GM23338 (cell line): ENCODE measurements around the gene GRIK4. TPM values are rescaled to one million over a fixed set of nuclear protein-coding genes. Genes with fewer than 3 reads are reported as not detected.

ENCODE experiments used
- ATAC-seq: fragments of 200-7000 bp; cut with Tn5 transposase; 3 replicates; pipeline ENCODE4 v1.9.1; 2020
- DNase-seq: peaks from one replicate; pipeline ENCODE4 v3.0.0-alpha.2; 2015; ENCODE audit warnings: low spot score
- H2AFZ ChIP-seq: fragments of 200-600 bp; sonication (generic); 2 replicates; pipeline ENCODE4 v1.8.0; 2016; ENCODE audit warnings: antibody characterized with exemption, mild to moderate bottlenecking, moderate library complexity
- H3F3A ChIP-seq: fragments of 200-600 bp; sonication (generic); replicated peaks from 2 replicates; pipeline ENCODE4 v1.8.0; 2017; ENCODE audit warnings: antibody characterized with exemption, mixed run types, low read depth
- H3K27ac ChIP-seq: fragments of 200-600 bp; sonication (generic); 2 replicates; pipeline ENCODE4 v1.6.1; 2016; ENCODE audit warnings: low read depth
- H3K27me3 ChIP-seq: fragments of 200-600 bp; sonication (generic); 2 replicates; pipeline ENCODE4 v1.8.0; 2016; ENCODE audit warnings: mild to moderate bottlenecking, mixed run types, moderate library complexity; ENCODE audit not compliant: insufficient read depth
- H3K36me3 ChIP-seq: fragments of 200-600 bp; sonication (generic); 2 replicates; pipeline ENCODE4 v1.8.0; 2016; ENCODE audit warnings: mild to moderate bottlenecking; ENCODE audit not compliant: insufficient read depth
- H3K4me1 ChIP-seq: fragments of 200-600 bp; sonication (generic); 2 replicates; pipeline ENCODE4 v1.8.0; 2016; ENCODE audit warnings: mild to moderate bottlenecking, moderate library complexity; ENCODE audit not compliant: insufficient read depth
- H3K4me2 ChIP-seq: fragments of 200-600 bp; sonication (generic); 2 replicates; pipeline ENCODE4 v1.7.1; 2017; ENCODE audit warnings: mixed run types
- H3K4me3 ChIP-seq: fragments of 200-600 bp; sonication (generic); 2 replicates; pipeline ENCODE4 v1.6.1; 2016; ENCODE audit warnings: mixed run types
- H3K79me2 ChIP-seq: fragments of 200-600 bp; sonication (generic); replicated peaks from 2 replicates; pipeline ENCODE4 v1.8.0; 2017; ENCODE audit warnings: mild to moderate bottlenecking; ENCODE audit not compliant: insufficient read depth
- H3K9me2 ChIP-seq: fragments of 200-600 bp; sonication (generic); 2 replicates; pipeline ENCODE4 v1.8.0; 2017; ENCODE audit not compliant: insufficient read depth
- H4K20me1 ChIP-seq: fragments of 200-600 bp; sonication (generic); replicated peaks from 2 replicates; pipeline ENCODE4 v1.8.0; 2017; ENCODE audit warnings: mild to moderate bottlenecking; ENCODE audit not compliant: insufficient read depth
- H3K27ac Mint-ChIP-seq: 2 replicates; pipeline ENCODE4 v1.8.0; 2020; ENCODE audit warnings: inconsistent platforms, mild to moderate bottlenecking, moderate library complexity, mixed read lengths
- H3K27me3 Mint-ChIP-seq: 3 replicates; pipeline ENCODE4 v1.8.0; 2022; ENCODE audit warnings: low read depth, mild to moderate bottlenecking, moderate library complexity, mixed read lengths, inconsistent platforms; ENCODE audit not compliant: insufficient read depth, poor library complexity
- H3K36me3 Mint-ChIP-seq: 3 replicates; pipeline ENCODE4 v1.8.0; 2021; ENCODE audit warnings: low read depth, mild to moderate bottlenecking, inconsistent platforms, moderate library complexity, mixed read lengths
- H3K4me1 Mint-ChIP-seq: 3 replicates; pipeline ENCODE4 v1.8.0; 2020; ENCODE audit warnings: mild to moderate bottlenecking, inconsistent platforms, mixed read lengths
- H3K4me3 Mint-ChIP-seq: 3 replicates; pipeline ENCODE4 v1.8.0; 2021; ENCODE audit warnings: moderate library complexity, mild to moderate bottlenecking, inconsistent platforms, mixed read lengths
- H3K9me3 Mint-ChIP-seq: 3 replicates; pipeline ENCODE4 v1.8.0; 2020; ENCODE audit warnings: moderate library complexity, mild to moderate bottlenecking, inconsistent platforms, mixed read lengths
- CREB1 ChIP-seq: fragments of 250-450 bp; sonication (Bioruptor Pico); IDR thresholded peaks from 2 replicates; pipeline ENCODE4 v1.5.0; 2020; ENCODE audit warnings: low read depth, mild to moderate bottlenecking, moderate library complexity
- CTCF ChIP-seq, 2 experiments: fragments of 200-600 bp in 1 of 2; sonication (generic) in 1 of 2; conservative IDR thresholded peaks; 2 replicates each; pipeline versions ENCODE4 v1.5.1 to v1.6.1; 2016 to 2017; ENCODE audit warnings: antibody characterized with exemption in 2 of 2, low read depth in 2 of 2, mild to moderate bottlenecking in 2 of 2, moderate library complexity in 1 of 2
- ETS1 ChIP-seq: IDR thresholded peaks from 2 replicates; pipeline ENCODE4 v1.6.1; 2016; ENCODE audit warnings: antibody characterized with exemption
- EZH2 ChIP-seq: fragments of 200-600 bp; sonication (generic); IDR thresholded peaks from one replicate; pipeline ENCODE4 v1.8.0; 2017; ENCODE audit warnings: antibody characterized with exemption, mild to moderate bottlenecking, low read depth; ENCODE audit not compliant: unreplicated experiment
- EZH2phosphoT487 ChIP-seq: fragments of 200-600 bp; sonication (generic); IDR thresholded peaks from one replicate; pipeline ENCODE4 v1.8.1; 2018; ENCODE audit warnings: antibody characterized with exemption; ENCODE audit not compliant: unreplicated experiment
- JUNB ChIP-seq: IDR thresholded peaks from one replicate; pipeline ENCODE4 v1.6.1; 2016; ENCODE audit warnings: antibody characterized with exemption; ENCODE audit not compliant: unreplicated experiment
- NANOG ChIP-seq: IDR thresholded peaks from 2 replicates; pipeline ENCODE4 v1.6.1; 2016; ENCODE audit warnings: antibody characterized with exemption, borderline replicate concordance
- POLR2AphosphoS5 ChIP-seq: IDR thresholded peaks from 2 replicates; pipeline ENCODE4 v1.6.1; 2016; ENCODE audit warnings: antibody characterized with exemption, low read depth
- REST ChIP-seq: IDR thresholded peaks from one replicate; pipeline ENCODE4 v1.6.1; 2018; ENCODE audit warnings: antibody characterized with exemption; ENCODE audit not compliant: unreplicated experiment
- STAT1 ChIP-seq: IDR thresholded peaks from one replicate; pipeline ENCODE4 v1.6.1; 2016; ENCODE audit warnings: antibody characterized with exemption; ENCODE audit not compliant: unreplicated experiment
- ZNF114 ChIP-seq: fragments of 250-450 bp; sonication (Bioruptor Pico); IDR thresholded peaks from 2 replicates; pipeline ENCODE4 v1.5.0; 2020; ENCODE audit warnings: mild to moderate bottlenecking, moderate library complexity
- ZNF331 ChIP-seq: fragments of 250-450 bp; sonication (Bioruptor Pico); IDR thresholded peaks from 2 replicates; pipeline ENCODE4 v1.5.0; 2020; ENCODE audit warnings: low read depth, mild to moderate bottlenecking, moderate library complexity
- polyA plus RNA-seq: library from polyadenylated mRNA; unstranded; fragments of >200 nt; fragmentation: Nextera tagmentation; extraction: Ambion mirVana; gene quantifications from 2 replicates; pipeline ENCODE4 v1.2.1, GENCODE V29; 2016
- total RNA-seq: library from RNA; depleted of rRNA; stranded (reverse); fragments of >200 nt; shearing (Covaris generic); gene quantifications from 2 replicates; pipeline ENCODE4 v1.2.3, GENCODE V29; 2014
- TF ChIP-seq, protein P1 (sequence below): fragments of 250-450 bp; sonication (Bioruptor Pico); IDR thresholded peaks from 2 replicates; pipeline ENCODE4 v1.5.0; 2020; ENCODE audit warnings: mild to moderate bottlenecking, moderate library complexity

GRIK4 gene
- total and polyA plus RNA-seq, 2 experiments from 2014 or later = 0.63 to 2.2 TPM

- Histone ChIP-seq H2AFZ (no peak overlapping the region), H3K27ac (no peak overlapping the region), H3K9me2 (no peaks in the 10 kb centered on the region), H3K27me3 (no peaks in the 10 kb centered on the region), H3K4me3 (no peak overlapping the region), H3K4me1 (peaks cover 33% of the 10 kb centered on the region), H3F3A (no peaks in the 10 kb centered on the region), H4K20me1 (no peaks in the 10 kb centered on the region), H3K36me3 (no peaks in the 10 kb centered on the region), H3K79me2 (no peaks in the 10 kb centered on the region), H3K4me2 (no peak overlapping the region)
- Mint-ChIP-seq H3K9me3 (no peaks in the 10 kb centered on the region), H3K4me3 (no peak overlapping the region), H3K27me3 (peaks cover 18% of the 10 kb centered on the region), H3K36me3 (no peaks in the 10 kb centered on the region), H3K4me1 (peaks cover 64% of the 10 kb centered on the region), H3K27ac (no peak overlapping the region)
- no peak for TF ChIP-seq EZH2
- TF ChIP-seq ZNF114 = no peak
- no peak for TF ChIP-seq REST
- TF ChIP-seq STAT1 = no peak
- TF ChIP-seq, protein P1, sequence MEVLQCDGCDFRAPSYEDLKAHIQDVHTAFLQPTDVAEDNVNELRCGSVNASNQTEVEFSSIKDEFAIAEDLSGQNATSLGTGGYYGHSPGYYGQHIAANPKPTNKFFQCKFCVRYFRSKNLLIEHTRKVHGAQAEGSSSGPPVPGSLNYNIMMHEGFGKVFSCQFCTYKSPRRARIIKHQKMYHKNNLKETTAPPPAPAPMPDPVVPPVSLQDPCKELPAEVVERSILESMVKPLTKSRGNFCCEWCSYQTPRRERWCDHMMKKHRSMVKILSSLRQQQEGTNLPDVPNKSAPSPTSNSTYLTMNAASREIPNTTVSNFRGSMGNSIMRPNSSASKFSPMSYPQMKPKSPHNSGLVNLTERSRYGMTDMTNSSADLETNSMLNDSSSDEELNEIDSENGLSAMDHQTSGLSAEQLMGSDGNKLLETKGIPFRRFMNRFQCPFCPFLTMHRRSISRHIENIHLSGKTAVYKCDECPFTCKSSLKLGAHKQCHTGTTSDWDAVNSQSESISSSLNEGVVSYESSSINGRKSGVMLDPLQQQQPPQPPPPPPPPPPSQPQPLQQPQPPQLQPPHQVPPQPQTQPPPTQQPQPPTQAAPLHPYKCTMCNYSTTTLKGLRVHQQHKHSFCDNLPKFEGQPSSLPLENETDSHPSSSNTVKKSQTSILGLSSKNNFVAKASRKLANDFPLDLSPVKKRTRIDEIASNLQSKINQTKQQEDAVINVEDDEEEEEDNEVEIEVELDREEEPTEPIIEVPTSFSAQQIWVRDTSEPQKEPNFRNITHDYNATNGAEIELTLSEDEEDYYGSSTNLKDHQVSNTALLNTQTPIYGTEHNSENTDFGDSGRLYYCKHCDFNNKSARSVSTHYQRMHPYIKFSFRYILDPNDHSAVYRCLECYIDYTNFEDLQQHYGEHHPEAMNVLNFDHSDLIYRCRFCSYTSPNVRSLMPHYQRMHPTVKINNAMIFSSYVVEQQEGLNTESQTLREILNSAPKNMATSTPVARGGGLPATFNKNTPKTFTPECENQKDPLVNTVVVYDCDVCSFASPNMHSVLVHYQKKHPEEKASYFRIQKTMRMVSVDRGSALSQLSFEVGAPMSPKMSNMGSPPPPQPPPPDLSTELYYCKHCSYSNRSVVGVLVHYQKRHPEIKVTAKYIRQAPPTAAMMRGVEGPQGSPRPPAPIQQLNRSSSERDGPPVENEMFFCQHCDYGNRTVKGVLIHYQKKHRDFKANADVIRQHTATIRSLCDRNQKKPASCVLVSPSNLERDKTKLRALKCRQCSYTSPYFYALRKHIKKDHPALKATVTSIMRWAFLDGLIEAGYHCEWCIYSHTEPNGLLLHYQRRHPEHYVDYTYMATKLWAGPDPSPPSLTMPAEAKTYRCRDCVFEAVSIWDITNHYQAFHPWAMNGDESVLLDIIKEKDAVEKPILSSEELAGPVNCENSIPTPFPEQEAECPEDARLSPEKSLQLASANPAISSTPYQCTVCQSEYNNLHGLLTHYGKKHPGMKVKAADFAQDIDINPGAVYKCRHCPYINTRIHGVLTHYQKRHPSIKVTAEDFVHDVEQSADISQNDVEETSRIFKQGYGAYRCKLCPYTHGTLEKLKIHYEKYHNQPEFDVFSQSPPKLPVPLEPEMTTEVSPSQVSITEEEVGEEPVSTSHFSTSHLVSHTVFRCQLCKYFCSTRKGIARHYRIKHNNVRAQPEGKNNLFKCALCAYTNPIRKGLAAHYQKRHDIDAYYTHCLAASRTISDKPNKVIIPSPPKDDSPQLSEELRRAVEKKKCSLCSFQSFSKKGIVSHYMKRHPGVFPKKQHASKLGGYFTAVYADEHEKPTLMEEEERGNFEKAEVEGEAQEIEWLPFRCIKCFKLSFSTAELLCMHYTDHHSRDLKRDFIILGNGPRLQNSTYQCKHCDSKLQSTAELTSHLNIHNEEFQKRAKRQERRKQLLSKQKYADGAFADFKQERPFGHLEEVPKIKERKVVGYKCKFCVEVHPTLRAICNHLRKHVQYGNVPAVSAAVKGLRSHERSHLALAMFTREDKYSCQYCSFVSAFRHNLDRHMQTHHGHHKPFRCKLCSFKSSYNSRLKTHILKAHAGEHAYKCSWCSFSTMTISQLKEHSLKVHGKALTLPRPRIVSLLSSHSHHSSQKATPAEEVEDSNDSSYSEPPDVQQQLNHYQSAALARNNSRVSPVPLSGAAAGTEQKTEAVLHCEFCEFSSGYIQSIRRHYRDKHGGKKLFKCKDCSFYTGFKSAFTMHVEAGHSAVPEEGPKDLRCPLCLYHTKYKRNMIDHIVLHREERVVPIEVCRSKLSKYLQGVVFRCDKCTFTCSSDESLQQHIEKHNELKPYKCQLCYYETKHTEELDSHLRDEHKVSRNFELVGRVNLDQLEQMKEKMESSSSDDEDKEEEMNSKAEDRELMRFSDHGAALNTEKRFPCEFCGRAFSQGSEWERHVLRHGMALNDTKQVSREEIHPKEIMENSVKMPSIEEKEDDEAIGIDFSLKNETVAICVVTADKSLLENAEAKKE (CRISPR knock-in tag) = no peak
- TF ChIP-seq CREB1 (CRISPR knock-in tag) = no peak
- no peak for TF ChIP-seq POLR2AphosphoS5
- no peak for TF ChIP-seq ETS1
- TF ChIP-seq EZH2phosphoT487 = no peak
- no peak for TF ChIP-seq JUNB
- TF ChIP-seq NANOG = no peak
- TF ChIP-seq ZNF331 (CRISPR knock-in tag) = no peak
- TF ChIP-seq CTCF (conservative IDR thresholded peaks at IDR 0.05; ENCODE audit: low read depth in 2 of 2) = no peak
- ATAC-seq (no peak), DNase-seq (no peak)
Measured at GRCh38 chr11:120499088-120499487, 12.5 kb upstream of the GRIK4 start.
